SIG-M5 treated with dmso at 0.1 percent for 504 hours (cell line): ENCODE results near the gene ZNF688.

Experiments
- DNase-seq: peaks from one replicate; lab custom pipeline; 2025; ENCODE audit not compliant: unreplicated experiment; lab: John Stamatoyannopoulos, UW

Gene ZNF688

GRCh38 chr16:30521873-30522641 lies 49.5 kb downstream of the ZNF688 start:
- no peak for DNase-seq

DNA sequence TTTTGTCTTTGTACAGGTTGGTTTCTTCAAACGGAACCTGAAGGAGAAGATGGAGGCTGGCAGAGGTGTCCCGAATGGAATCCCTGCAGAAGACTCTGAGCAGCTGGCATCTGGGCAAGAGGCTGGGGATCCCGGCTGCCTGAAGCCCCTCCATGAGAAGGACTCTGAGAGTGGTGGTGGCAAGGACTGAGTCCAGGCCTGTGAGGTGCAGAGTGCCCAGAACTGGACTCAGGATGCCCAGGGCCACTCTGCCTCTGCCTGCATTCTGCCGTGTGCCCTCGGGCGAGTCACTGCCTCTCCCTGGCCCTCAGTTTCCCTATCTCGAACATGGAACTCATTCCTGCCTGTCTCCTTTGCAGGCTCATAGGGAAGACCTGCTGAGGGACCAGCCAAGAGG lies 50.0 kb downstream of the ZNF688 start:
- DNase-seq: no peak
